Occipital lobe (tissue), 2 donors: ENCODE data around the gene CCL17. TPM values are rescaled to one million over a fixed set of nuclear protein-coding genes. Genes with fewer than 3 reads are reported as not detected.
"Not testable (repeated sequence)": the region's sequence is repeated elsewhere in the genome, so short reads cannot be mapped to it uniquely, and the experiment has no call there.

Experiments used
- DNase-seq: peaks from one replicate; lab custom pipeline; 2025; lab: John Stamatoyannopoulos, UW
- total RNA-seq: library from RNA; depleted of rRNA; stranded (reverse); fragments of >200 nt; gene quantifications from one replicate; pipeline ENCODE4 v1.2.3, GENCODE V29; 2014

CCL17 gene
- total RNA-seq, 1 donor from 2014 or later, result not detected

DNA sequence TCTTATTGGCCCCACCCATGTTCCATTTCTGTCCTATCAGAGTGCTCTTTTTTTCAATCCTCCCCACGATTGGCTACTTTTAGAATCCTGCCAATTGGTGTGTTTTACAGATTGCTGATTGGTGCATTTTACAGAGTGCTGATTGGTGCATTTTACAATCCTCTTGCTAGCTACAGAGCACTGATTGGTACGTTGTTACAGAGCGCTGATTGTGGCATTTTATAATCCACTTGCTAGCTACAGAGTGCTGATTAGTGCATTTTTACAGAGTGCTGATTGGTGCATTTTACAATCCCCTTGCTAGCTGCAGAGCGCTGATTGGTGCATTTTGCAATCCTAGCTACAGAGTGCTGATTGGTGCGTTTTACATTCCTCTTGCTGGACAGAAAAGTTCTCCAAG, 9.5 kb upstream of the CCL17 start:
- no peak for DNase-seq

DNA sequence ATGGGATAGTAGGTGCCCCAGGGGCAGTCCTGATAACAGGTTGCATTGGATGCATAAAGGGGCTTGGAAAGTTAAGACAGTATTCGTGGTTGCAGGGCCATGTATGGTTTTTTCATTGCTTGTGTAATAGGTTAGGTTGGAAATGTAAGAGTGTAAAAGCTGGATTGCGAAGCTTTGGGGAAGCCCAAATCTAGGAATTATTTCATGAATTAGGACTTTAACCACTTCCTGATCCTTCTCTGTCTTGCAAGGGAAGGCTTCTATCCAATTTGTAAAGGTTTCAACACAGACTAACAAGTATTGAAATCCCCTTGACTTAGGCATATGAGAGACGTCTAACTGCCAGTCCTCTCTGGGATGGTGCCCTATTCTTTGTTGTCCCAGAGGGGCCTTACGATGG, 7.8 kb upstream of the CCL17 start:
- no peak for DNase-seq

DNA sequence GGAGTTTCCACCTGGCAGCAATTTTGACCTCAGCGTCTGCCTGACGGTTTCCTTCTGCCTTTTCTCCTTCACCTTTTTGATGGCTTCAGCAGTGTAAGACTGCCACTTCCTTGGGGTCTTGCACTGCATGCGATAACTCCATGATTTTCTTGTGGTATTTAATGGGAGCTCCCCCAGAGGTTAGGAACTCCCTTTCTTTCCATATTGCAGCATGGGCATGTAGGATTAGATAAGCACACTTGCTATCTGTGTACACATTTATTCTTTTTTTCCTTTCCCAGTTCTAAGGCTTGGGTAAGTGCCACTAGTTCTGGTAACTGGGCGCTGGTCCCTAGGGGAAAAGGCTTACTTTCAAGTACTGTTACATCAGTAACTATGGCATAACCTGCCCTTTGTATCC, 7.1 kb upstream of the CCL17 start:
- DNase-seq, result not testable (repeated sequence)

DNA sequence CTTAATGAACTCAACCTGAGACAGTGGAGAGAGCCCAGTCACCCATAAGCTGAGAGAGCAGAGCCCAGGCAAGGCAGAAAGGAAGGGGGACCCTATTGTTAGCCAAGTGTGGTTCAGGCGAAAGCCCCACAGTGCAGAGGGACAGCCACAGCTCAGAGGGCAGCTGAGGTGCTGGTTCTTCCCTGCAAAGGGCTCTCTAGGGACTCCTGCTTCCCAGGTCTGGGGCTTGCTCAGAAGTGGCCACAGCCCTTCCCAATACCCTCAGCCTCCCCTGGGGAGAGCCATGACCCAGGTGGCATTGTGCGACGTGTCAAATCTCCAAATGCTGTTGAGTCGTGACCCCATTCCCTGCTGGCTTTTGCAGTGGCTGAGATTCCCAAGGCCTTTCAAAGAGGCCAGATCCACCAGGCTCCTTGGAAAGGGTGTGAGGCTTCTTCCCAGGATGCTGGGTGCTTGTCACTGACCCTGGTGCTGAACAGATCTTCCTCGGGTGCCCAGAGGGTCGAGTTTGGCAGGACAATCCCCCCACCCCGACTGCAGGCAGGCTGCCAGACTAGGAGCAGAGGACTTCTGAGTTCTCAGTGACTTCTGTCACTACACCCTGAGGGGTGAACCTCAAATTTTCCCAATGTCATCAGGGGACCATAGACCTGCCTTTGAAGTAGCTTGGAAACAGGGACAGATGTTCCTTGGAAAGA, 2.5 kb upstream of the CCL17 start:
- no peak for DNase-seq

DNA sequence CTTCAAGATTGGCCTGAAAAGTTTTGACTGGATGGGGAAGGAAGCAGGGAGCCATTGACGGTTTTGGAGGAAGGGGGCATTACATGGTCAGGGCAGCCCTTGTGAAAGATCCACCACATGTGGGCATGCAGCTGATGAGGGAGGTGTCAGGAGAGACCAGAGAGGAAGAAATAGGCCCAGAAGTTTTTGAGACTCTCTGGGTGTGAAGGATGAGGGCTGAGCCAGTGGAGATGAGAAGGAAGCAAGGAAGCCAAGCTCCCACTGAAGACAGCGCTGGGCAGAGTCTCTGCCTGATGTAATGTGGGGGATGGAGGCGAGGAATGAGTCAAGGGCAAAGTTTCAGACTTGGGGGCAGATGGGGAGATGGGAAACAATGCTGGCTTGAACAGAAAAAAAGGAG, 530 bp downstream of the CCL17 start:
- no peak for DNase-seq

DNA sequence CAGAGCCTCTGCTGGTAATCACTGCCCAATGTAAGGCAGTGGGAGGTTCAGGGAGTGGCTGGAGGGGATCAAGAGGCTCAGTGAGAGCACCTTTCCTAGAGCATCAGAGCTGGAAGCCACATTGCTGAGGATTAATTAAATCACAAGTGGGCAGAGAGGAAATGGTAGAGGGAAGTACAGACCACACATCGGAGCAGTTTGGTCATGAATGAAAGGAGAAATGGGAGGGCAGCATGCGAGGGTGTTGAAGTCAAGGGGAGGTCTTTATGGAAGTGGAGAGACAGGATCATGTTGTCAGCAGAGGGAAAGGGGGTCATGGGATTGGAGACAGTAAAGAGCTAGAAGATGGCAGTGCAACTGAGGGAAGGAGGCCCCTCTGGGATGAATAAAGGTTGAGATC, 2.3 kb downstream of the CCL17 start:
- no peak for DNase-seq

DNA sequence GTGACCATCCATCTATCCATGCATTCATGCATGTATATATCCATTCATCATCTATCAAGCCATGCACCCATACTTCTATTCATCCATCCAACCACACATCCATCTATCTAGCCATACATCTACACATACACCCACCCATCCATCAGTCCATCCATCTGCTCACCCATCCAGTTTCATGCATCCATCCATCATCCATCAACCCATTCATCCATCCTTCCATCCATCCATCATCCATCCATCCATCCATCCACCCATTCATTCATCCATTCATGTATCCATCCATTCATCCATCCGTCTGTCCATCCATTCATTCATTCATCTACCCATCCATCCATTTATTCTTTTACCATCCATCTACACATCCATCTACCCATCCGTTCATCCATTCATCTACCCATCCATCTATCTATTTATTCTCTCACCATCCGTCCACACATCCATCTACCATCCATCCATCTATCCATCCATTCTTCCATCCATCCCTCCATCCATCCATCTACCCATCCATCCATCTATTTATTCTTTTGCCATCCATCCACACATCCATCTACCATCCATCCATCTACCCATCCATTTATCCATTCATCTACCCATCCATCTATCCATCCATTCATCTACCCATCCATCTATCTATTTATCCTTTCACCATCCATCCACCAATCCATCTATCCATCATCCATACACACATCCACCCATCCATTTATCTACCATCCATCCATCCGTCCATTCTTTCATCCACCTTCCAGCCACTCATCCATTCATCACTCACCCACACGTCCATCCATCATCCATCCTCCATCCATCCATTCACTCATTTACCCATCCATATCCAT, 3.2 kb downstream of the CCL17 start:
- DNase-seq, result no peak

DNA sequence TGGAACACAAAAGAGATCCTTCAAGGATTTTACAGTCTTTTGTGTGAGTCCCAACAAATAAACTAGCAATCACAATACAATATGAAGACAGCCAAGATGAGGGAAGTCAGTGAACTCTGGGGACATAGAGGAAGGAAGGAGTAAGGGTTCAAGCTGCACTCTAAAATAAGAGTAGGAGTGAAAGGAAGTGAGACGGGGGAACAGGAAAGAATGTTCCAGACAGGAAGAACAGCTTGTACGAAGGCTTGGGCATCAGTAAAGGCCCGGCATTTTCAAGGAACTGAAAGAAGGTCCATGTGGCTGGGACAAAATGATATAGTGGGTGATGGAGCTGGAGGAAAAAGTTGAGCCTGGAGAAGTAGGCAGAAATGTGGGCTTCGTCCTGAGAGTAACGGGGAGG, 4.5 kb downstream of the CCL17 start:
- DNase-seq, result no peak

DNA sequence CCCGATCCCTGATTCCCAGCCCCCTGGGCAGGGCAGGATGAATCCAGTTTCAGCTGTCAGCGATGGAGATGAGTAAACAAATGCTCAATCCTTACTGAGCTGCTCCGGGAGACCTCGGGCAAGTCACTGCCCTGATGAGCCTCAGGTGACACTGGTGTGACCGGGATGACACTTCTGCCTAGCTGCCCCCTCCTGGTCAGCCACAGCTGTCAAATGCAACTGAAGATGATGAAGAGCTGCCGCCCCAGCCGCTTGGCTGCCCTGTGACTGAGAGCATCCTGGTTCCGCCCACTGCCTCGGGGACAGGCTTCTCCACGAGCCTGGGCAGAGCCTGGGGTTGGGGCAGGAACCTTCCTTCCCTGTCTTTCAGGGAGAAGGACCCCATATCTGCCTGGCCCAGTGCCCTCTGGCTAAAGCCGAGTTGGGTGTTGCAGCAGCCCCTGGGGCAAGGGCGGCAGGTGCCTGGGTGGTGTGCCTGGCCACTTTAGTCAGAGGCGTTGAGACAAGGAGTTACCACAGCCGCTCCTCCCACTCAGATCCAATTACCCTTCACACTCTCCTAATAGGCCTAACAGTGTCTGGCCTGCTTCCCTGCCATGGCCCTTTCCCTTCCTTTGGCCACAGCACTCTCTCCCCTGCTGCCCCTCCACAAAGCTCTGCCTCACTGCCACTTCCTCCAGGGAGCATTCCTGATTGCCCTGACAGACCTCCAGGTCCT, 5.5 kb downstream of the CCL17 start:
- DNase-seq, result no peak

DNA sequence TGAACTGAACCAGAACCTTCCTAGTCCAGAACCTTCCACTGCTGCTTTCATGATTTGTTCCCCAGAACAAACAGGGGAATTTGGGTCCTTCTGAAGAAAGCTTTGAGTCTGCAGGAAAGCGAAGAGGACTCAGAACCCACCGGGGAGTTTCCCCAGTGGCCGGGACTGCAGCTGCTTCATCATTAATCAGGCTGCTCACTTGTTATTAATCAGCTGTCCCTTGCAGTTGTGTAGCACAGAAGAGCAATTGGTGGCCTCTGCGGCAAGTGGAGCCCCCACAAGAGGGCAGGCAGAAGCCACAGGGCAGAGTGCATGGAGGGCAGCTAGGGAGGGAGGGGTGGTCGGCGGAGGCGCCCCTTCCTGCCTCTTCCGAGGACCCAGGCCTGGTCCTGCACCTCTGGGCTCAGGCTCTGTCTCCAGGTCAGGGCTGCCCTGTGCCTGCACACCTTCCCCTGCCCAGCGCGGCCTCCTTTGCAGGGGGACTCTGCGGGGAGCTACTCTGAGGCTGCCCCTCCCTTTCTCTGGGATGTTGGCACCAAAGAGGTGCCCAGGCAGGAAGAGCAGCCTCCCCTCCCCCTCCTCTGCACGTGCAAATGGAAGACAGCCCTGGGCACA, 6.9 kb downstream of the CCL17 start:
- DNase-seq, result no peak

DNA sequence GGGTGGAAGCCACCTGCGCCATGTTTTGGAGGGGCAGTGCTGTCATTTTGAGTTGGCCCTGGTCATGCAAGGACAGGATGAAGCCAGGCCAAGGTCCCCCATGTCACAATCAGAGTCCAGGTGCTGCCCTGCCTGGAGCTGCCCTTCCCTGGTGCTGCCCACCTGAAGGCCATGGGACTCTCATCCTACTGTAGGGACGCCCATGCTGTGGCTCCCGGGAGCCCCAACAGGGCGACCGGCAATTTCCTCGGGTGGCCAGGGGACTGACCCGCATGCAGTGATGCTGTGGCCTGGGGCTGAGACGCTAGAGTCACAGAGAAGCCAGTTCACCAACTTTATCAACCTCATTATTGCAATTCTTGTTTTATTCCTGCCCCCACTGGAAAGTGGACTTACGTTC, 8.0 kb downstream of the CCL17 start:
- DNase-seq, result no peak

DNA sequence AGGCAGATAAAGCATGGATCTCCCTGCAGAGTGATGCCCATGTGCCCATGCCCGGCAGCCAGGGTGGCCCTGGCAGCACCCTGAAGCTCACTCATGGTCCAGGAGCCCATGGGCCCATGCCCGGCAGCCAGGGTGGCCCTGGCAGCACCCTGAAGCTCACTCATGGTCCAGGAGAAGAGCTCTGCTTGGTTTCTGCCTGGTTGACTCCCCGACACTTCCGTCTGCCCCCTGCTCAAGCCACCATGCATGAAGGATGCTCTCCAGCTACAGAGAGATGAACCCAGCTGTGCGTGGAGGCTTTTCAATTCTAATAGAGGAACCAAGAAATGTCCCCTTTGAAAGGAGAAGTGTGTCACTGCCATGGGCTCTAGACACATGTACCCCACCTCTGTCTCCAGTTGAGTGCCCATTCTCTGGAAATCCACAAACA, 8.7 kb downstream of the CCL17 start:
- DNase-seq, result no peak

DNA sequence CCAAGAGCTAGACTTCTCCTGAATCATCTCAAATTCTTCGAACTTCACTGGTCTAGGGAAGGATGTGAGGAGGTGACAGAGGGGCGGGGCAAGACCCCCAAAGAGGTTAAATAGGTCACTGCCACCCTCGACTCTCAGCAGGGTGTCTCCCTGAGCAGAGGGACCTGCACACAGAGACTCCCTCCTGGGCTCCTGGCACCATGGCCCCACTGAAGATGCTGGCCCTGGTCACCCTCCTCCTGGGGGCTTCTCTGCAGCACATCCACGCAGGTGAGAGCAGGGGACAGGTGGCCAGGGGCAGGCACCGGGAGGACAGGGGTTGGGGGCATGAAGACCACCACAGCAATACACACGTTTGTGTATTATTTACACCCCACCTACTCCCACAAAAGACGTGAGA, 9.2 kb downstream of the CCL17 start:
- no peak for DNase-seq

DNA sequence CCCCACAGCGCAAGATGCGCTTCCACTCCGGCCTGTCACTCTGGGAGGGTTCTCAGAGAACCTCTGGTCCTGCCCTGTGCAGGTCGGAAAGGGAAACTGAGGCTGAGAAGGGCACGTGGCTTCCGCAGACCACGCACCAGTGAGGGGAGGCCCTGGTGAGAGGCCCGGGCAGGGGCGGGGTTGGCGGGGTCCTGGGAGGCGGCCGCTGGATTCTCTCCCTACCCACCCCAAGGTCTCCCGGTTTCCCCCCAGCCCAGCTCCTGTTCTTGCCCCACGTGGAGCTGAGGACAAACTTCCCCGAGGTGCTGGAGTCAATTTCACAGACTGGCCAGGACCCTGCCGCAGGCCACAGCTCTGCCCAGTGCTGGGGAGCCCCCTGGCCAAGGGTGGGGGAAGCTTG, 11.5 kb downstream of the CCL17 start:
- no peak for DNase-seq

DNA sequence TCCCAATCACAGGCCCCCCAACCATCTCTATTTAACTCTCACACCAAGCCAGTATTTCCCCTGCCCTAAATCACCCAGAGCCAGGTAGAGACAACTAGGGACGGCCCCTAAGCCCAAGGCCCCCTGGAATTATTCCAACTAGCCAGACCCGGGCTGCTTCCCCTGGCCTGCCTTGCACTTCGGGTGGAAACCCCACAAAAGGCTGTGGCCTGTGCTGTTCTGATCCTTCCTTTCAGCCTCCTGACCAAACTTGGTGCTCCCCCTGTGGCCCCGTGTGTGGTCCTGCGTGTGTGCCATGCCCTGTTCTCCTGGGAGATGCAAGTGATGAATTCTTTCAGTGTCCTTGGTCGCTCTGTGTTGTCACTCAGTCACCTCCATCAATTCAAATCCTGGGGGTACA, 14.9 kb downstream of the CCL17 start:
- no peak for DNase-seq

DNA sequence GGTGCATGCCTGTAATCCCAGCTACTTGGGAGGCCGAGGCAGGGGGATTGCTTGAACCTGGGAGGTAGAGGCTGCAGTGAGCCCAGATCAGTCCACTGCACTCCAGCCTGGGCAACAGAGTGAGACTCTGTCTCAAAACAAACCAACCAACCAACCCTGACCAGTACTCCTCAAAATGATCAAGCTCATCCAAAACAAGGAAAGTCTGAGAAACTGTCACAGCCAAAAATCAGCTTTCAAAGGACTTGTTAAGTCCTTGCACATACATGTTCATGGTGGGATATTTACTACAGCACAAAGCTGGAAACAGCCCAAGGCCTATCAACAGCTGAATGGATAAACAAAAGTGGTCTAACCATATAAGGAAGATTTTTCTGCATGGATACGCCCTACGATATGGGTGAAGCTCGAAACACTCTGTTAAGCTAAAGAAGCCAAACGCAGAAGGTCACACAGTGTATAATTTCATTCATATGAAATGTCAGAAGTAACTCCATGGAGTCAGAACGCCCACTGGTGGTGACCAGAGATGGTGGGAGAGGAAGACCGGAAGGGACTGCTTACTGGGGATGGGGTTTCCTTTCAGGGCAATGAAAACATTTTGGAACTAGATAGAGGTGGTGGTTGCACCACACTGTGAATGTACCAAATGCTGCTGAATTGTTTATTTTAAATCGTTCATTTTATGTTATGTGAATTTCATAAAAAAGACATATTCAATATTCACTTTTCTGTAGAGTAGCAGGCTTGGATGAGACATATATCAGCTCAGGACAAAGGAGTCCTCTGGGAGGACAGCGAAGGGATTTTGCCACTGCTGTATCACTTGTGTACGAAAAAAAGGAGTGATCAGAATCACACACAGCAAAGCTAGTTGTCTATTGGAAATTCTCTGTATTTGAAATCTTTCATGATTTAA, 17.7 kb downstream of the CCL17 start:
- DNase-seq, result no peak

DNA sequence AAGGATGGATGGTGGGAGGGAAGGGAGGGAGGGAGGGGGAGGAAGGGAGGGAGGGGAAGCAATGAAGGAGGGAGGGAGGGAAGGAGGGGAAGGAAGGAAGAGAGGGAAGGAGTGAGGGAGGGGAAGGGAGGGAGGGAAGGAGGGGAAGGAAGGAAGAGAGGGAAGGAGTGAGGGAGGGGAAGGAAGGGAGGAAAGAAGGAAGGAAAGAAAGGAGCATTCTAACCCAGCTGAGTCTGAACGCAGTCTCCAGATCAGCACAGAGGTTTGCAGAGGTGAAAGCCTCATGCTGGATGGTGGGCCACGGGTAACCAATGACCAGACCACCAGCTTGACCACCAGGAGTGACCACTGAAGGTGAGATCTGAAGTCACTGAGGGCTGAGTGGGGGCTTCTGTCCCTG, 18.6 kb downstream of the CCL17 start:
- DNase-seq, result no peak

DNA sequence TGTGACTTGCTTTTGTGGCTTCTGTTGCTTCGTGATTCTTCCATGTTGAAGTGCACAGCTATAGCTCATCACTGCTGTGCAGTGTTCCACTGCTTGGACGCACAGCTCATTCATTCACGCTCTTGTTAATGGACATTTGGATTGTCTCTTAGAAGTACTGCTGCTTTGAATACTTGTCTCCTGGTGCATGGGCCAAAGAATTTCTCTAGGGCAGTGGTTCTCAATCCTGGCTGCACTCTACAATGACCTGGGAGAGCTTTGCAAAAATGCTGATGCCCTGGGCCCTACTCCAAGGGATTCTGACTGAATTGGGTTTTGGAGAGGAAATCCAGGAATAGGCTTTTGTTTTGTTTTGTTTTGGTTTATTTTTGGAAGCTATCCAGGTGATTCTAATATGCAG, 20.0 kb downstream of the CCL17 start:
- DNase-seq, result no peak

DNA sequence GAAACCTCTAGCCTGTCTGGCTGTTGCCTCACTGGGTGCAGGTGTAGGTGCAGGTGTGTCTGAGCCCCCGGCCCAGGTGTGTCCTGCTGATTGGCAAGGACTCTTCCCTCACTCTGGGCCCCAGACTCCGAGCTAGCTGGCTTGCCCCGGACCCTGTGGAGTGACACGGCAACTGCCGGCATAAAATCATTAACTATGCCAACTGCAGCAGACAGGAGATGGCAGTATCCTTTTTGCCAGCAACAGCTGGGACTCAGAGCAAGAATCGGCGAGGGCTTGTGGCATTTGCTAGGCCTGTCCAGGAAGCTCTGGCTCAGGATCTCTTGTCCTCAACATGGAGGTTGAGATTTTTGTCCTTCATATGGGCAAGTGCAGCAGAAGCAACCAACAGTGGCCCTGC, 21.8 kb downstream of the CCL17 start:
- DNase-seq, result no peak

DNA sequence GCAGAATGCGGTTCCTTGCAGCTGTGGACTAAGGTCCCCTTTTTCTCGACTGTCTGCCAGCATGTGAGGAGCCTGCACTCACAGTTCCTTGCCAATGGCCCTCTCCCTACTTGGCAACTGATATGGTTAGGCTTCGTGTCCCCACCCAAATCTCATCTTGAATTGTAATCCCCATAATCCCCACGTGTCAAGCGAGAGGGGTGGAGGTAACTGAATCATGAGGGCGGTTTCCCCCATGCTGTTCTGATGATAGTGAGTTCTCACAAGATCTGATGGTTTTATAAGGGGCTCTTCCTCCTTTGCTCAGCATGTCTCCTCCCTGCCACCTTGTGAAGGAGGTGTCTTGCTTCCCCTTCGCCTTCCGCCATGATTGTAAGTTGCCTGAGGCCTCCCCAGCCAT, 22.7 kb downstream of the CCL17 start:
- DNase-seq, result no peak

DNA sequence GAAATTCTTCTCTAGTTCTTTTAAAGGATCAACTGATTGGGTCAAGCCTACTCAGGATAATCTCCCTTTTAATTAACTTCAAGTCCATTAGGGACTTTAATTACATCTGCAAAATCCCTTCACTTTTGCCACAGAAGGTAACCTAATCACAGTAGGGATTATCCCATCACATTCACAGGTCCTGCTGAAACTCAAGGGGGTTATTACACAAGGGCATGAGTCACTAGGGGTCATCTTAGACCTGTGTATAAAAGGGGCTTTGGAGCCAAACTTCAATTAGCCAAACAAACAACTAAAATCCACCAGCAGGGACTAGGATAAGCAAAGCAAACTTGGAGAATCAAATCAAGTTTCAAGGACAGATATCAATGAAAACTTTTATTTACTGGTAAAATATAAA, 23.3 kb downstream of the CCL17 start:
- no peak for DNase-seq
